ENCODE results near the gene DR1.
"Not testable (repeated sequence)": the region's sequence is repeated elsewhere in the genome, so short reads cannot be mapped to it uniquely, and the experiment has no call there.

The DR1 gene

GRCh38 chr1:93357242-93357641 is 11.5 kb downstream of the DR1 start:
- Histone ChIP-seq H3K36me3 (ENCODE audit: control insufficient read depth, insufficient read depth, low read length) (peaks cover 5% of the 10 kb centered on the region), H3K4me3 (ENCODE audit: low read depth, low read length) (no peak overlapping the region), H3K4me1 (ENCODE audit: control insufficient read depth, insufficient read depth, low read length) (peaks cover 6% of the 10 kb centered on the region), H3K9ac (ENCODE audit: low read depth, low read length) (no peak overlapping the region), H3K9me3 (ENCODE audit: control insufficient read depth, insufficient read depth, low read length) (no peaks in the 10 kb centered on the region), H3K27me3 (ENCODE audit: control insufficient read depth, insufficient read depth, low read length) (no peaks in the 10 kb centered on the region)

DNA sequence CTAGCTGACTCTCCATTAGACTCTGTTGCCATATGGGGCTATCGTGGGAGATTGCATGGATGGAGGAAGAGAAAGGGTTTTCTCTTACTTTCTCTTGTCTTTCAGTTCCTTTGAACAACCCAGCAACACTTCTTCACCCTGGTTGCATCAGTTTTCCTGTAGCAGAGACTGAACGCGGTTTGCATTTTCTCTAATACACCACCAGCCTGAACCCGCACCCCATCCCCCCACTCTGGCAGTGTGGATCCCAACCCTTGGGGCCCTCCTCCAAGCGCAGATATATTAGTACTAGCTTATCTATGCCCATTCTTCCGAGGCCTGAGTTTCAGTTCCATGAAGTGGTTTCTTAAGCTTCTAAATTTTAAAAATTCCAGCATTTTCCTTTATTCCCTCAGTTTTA is 12.6 kb downstream of the DR1 start:
- H3K36me3 ChIP-seq (ENCODE audit: control insufficient read depth, insufficient read depth, low read length) = peaks cover 5% of the 10 kb centered on the region

GRCh38 chr1:93360111-93360510 is 14.4 kb downstream of the DR1 start:
- H3K9ac ChIP-seq (ENCODE audit: low read depth, low read length) = no peak overlapping the region
- H3K4me1 ChIP-seq (ENCODE audit: control insufficient read depth, insufficient read depth, low read length) = peaks cover 6% of the 10 kb centered on the region
- no peaks in the 10 kb centered on the region for H3K27me3 ChIP-seq (ENCODE audit: control insufficient read depth, insufficient read depth, low read length)
- no peaks in the 10 kb centered on the region for H3K36me3 ChIP-seq (ENCODE audit: control insufficient read depth, insufficient read depth, low read length)
- H3K4me3 ChIP-seq (ENCODE audit: low read depth, low read length) = no peak overlapping the region
- no peaks in the 10 kb centered on the region for H3K9me3 ChIP-seq (ENCODE audit: control insufficient read depth, insufficient read depth, low read length)

More for the DNA sequence above, 12.6 kb downstream of the DR1 start:
- Histone ChIP-seq H3K9ac (ENCODE audit: low read depth, low read length) (no peak overlapping the region), H3K4me1 (ENCODE audit: control insufficient read depth, insufficient read depth, low read length) (peaks cover 6% of the 10 kb centered on the region), H3K4me3 (ENCODE audit: low read depth, low read length) (no peak overlapping the region), H3K9me3 (ENCODE audit: control insufficient read depth, insufficient read depth, low read length) (no peaks in the 10 kb centered on the region), H3K27me3 (ENCODE audit: control insufficient read depth, insufficient read depth, low read length) (no peaks in the 10 kb centered on the region)

GRCh38 chr1:93362237-93362636 is 16.5 kb downstream of the DR1 start:
- Histone ChIP-seq H3K9ac (ENCODE audit: low read depth, low read length) (no peak overlapping the region), H3K9me3 (ENCODE audit: control insufficient read depth, insufficient read depth, low read length) (no peaks in the 10 kb centered on the region), H3K4me1 (ENCODE audit: control insufficient read depth, insufficient read depth, low read length) (peaks cover 6% of the 10 kb centered on the region), H3K27me3 (ENCODE audit: control insufficient read depth, insufficient read depth, low read length) (no peaks in the 10 kb centered on the region), H3K36me3 (ENCODE audit: control insufficient read depth, insufficient read depth, low read length) (peaks cover 4% of the 10 kb centered on the region), H3K4me3 (ENCODE audit: low read depth, low read length) (no peak overlapping the region)

DNA sequence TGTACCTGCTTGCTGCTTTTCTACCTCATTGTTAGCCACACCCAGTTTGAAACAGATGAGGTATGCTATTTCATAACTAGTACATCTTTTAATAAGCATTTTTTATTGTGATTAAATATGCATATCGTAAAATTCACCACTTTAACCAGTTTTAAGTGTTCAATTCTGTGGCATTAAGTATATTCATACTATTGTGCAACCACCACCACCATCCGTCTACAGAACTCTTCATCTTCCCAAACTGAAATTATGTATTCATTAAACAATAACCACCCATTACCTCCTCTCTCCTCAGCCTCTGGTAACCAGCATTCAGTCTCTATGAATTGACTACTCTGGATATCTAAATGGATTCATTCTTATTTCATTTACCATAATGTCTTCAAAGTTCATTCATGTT is 20.1 kb downstream of the DR1 start:
- no peaks in the 10 kb centered on the region for H3K4me1 ChIP-seq (ENCODE audit: control insufficient read depth, insufficient read depth, low read length)
- no peak overlapping the region for H3K4me3 ChIP-seq (ENCODE audit: low read depth, low read length)
- no peaks in the 10 kb centered on the region for H3K27me3 ChIP-seq (ENCODE audit: control insufficient read depth, insufficient read depth, low read length)
- no peak overlapping the region for H3K9ac ChIP-seq (ENCODE audit: low read depth, low read length)
- H3K9me3 ChIP-seq (ENCODE audit: control insufficient read depth, insufficient read depth, low read length) = no peaks in the 10 kb centered on the region
- H3K36me3 ChIP-seq (ENCODE audit: control insufficient read depth, insufficient read depth, low read length) = peaks cover 4% of the 10 kb centered on the region

DNA sequence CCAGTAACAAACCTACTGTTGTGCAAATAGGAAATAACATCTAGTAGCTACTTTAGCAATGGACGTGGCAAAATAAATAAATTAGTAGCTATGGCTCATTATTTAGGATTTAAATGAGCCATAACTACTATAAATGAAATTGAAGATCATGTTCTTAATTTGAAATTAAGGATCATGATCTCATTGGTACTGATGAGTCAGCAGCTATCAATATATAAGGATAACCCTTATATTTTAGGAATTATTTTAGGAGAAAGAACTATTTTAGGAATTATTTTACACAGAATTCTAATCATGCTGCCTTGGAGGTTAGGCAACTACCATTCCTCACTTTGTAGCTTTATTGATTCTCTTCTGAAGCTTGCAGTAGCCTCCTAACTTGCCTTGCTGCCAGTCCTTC is 24.0 kb downstream of the DR1 start:
- H3K4me3 ChIP-seq (ENCODE audit: low read depth, low read length) = no peak overlapping the region
- no peaks in the 10 kb centered on the region for H3K4me1 ChIP-seq (ENCODE audit: control insufficient read depth, insufficient read depth, low read length)
- H3K27me3 ChIP-seq (ENCODE audit: control insufficient read depth, insufficient read depth, low read length) = no peaks in the 10 kb centered on the region

GRCh38 chr1:93374334-93375106 is 28.8 kb downstream of the DR1 start:
- Histone ChIP-seq H3K4me3 (ENCODE audit: low read depth, low read length) (no peak overlapping the region), H3K9ac (ENCODE audit: low read depth, low read length) (no peak overlapping the region), H3K36me3 (ENCODE audit: control insufficient read depth, insufficient read depth, low read length) (peaks cover 8% of the 10 kb centered on the region), H3K27me3 (ENCODE audit: control insufficient read depth, insufficient read depth, low read length) (no peaks in the 10 kb centered on the region), H3K9me3 (ENCODE audit: control insufficient read depth, insufficient read depth, low read length) (no peaks in the 10 kb centered on the region), H3K4me1 (ENCODE audit: control insufficient read depth, insufficient read depth, low read length) (no peaks in the 10 kb centered on the region)

More for the DNA sequence above, 24.0 kb downstream of the DR1 start:
- Histone ChIP-seq H3K9me3 (ENCODE audit: control insufficient read depth, insufficient read depth, low read length) (no peaks in the 10 kb centered on the region), H3K9ac (ENCODE audit: low read depth, low read length) (no peak overlapping the region), H3K36me3 (ENCODE audit: control insufficient read depth, insufficient read depth, low read length) (peaks cover 4% of the 10 kb centered on the region)

- H3K4me1 ChIP-seq (ENCODE audit: control insufficient read depth, insufficient read depth, low read length) = no peaks in the 10 kb centered on the region
- no peak overlapping the region for H3K4me3 ChIP-seq (ENCODE audit: low read depth, low read length)
- no peak overlapping the region for H3K9ac ChIP-seq (ENCODE audit: low read depth, low read length)
- H3K27me3 ChIP-seq (ENCODE audit: control insufficient read depth, insufficient read depth, low read length) = no peaks in the 10 kb centered on the region
- no peaks in the 10 kb centered on the region for H3K9me3 ChIP-seq (ENCODE audit: control insufficient read depth, insufficient read depth, low read length)
- no peaks in the 10 kb centered on the region for H3K36me3 ChIP-seq (ENCODE audit: control insufficient read depth, insufficient read depth, low read length)
Measured at GRCh38 chr1:93384656-93385055, 38.9 kb downstream of the DR1 start.

DNA sequence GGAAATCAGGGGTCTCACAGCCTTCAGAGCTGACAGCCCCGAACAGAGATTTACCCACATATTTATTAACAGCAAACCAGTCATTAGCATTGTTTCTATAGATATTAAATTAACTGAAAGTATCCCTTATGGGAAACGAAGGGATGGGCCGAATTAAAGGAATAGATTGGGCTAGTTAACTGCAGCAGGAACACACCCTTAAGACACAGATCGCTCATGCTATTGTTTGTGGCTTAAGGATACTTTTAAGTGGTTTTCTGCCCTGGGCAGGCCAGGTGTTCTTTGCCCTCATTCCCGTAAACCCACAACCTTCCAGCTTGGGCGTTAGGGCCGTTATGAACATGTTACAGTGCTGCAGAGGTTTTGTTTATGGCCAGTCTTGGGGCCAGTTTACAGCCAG is 40.6 kb downstream of the DR1 start:
- not testable (repeated sequence) for H3K9me3 ChIP-seq (ENCODE audit: control insufficient read depth, insufficient read depth, low read length); H3K4me1 ChIP-seq (ENCODE audit: control insufficient read depth, insufficient read depth, low read length); H3K9ac ChIP-seq (ENCODE audit: low read depth, low read length)

GRCh38 chr1:93394514-93394913 is 48.8 kb downstream of the DR1 start:
- Histone ChIP-seq H3K4me3 (ENCODE audit: low read depth, low read length) (no peak overlapping the region), H3K9me3 (ENCODE audit: control insufficient read depth, insufficient read depth, low read length) (no peaks in the 10 kb centered on the region), H3K9ac (ENCODE audit: low read depth, low read length) (no peak overlapping the region), H3K4me1 (ENCODE audit: control insufficient read depth, insufficient read depth, low read length) (no peaks in the 10 kb centered on the region), H3K27me3 (ENCODE audit: control insufficient read depth, insufficient read depth, low read length) (no peaks in the 10 kb centered on the region), H3K36me3 (ENCODE audit: control insufficient read depth, insufficient read depth, low read length) (no peaks in the 10 kb centered on the region)

More for the DNA sequence above, 40.6 kb downstream of the DR1 start:
- not testable (repeated sequence) for H3K36me3 ChIP-seq (ENCODE audit: control insufficient read depth, insufficient read depth, low read length); H3K27me3 ChIP-seq (ENCODE audit: control insufficient read depth, insufficient read depth, low read length); H3K4me3 ChIP-seq (ENCODE audit: low read depth, low read length)

DNA sequence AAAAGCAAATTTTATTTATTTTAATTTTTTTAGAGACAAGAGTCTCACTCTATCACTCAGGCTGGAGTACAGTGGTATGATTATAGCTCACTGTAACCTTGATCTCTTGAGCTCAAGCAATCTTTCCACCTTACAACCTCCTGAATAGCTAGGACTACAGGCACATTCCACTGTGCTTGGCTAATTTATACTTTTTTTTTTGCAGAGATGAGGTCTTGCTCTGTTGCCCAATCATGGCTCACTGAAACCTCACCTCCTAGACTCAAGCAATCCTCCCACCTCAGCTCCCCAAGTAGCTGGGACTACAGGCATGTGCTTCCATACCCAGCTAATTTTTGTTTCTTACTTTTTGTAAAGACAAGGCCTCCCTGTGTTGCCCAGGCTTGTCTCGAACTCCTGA is 49.5 kb downstream of the DR1 start:
- no peaks in the 10 kb centered on the region for H3K4me1 ChIP-seq (ENCODE audit: control insufficient read depth, insufficient read depth, low read length)
- H3K4me3 ChIP-seq (ENCODE audit: low read depth, low read length) = no peak overlapping the region
- H3K36me3 ChIP-seq (ENCODE audit: control insufficient read depth, insufficient read depth, low read length) = no peaks in the 10 kb centered on the region
- H3K27me3 ChIP-seq (ENCODE audit: control insufficient read depth, insufficient read depth, low read length) = no peaks in the 10 kb centered on the region
- no peak overlapping the region for H3K9ac ChIP-seq (ENCODE audit: low read depth, low read length)
- no peaks in the 10 kb centered on the region for H3K9me3 ChIP-seq (ENCODE audit: control insufficient read depth, insufficient read depth, low read length)

GRCh38 chr1:93399781-93400180 is 54.1 kb downstream of the DR1 start:
- H3K36me3 ChIP-seq (ENCODE audit: control insufficient read depth, insufficient read depth, low read length) = no peaks in the 10 kb centered on the region
- no peak overlapping the region for H3K9ac ChIP-seq (ENCODE audit: low read depth, low read length)
- no peaks in the 10 kb centered on the region for H3K27me3 ChIP-seq (ENCODE audit: control insufficient read depth, insufficient read depth, low read length)
- H3K4me1 ChIP-seq (ENCODE audit: control insufficient read depth, insufficient read depth, low read length) = no peaks in the 10 kb centered on the region
- no peak overlapping the region for H3K4me3 ChIP-seq (ENCODE audit: low read depth, low read length)
- H3K9me3 ChIP-seq (ENCODE audit: control insufficient read depth, insufficient read depth, low read length) = no peaks in the 10 kb centered on the region
